CD14-positive monocyte (primary cell): ENCODE data around the gene INSYN2B. TPM values are rescaled to one million over a fixed set of nuclear protein-coding genes. Genes with fewer than 3 reads are reported as not detected.

Experiments
- DNase-seq, 3 donors: peaks; one replicate each; pipeline ENCODE4 v3.0.0-alpha.2; 2011 to 2022
- H2AFZ ChIP-seq: 2 replicates; pipeline ENCODE4 v1.6.0; 2012; ENCODE audit warnings: mild to moderate bottlenecking, low read depth, low read length, inconsistent platforms; ENCODE audit not compliant: insufficient read depth, poor library complexity, severe bottlenecking
- H3K27ac ChIP-seq, 2 donors: 1 replicate in 1 of 2; 2 replicates in 1 of 2; pipeline ENCODE4 v1.5.1; 2012 to 2013; ENCODE audit warnings: low read length in 2 of 2, control low read depth in 1 of 2, inconsistent platforms in 1 of 2, low read depth in 1 of 2, mild to moderate bottlenecking in 1 of 2
- H3K27me3 ChIP-seq, 2 donors: one replicate each; pipeline versions ENCODE4 v1.6.0 to v1.6.1; 2011 to 2013; ENCODE audit warnings: low read length in 2 of 2; ENCODE audit not compliant: control insufficient read depth in 2 of 2, insufficient read depth in 2 of 2
- H3K36me3 ChIP-seq, 2 donors: replicated peaks in 1 of 2; 1 replicate in 1 of 2; 2 replicates in 1 of 2; pipeline versions ENCODE4 v1.5.1 to v1.6.1; 2012 to 2013; ENCODE audit warnings: low read length in 2 of 2, control low read depth in 1 of 2, inconsistent platforms in 1 of 2, mild to moderate bottlenecking in 1 of 2; ENCODE audit not compliant: insufficient read depth in 2 of 2, control insufficient read depth in 1 of 2
- H3K4me1 ChIP-seq, 2 donors: 1 replicate in 1 of 2; 2 replicates in 1 of 2; pipeline versions ENCODE4 v1.5.1 to v1.6.1; 2012 to 2013; ENCODE audit warnings: low read length in 2 of 2, control low read depth in 1 of 2, inconsistent platforms in 1 of 2, mild to moderate bottlenecking in 1 of 2, moderate library complexity in 1 of 2; ENCODE audit not compliant: insufficient read depth in 2 of 2, control insufficient read depth in 1 of 2
- H3K4me2 ChIP-seq: replicated peaks from 2 replicates; pipeline ENCODE3; 2012; ENCODE audit warnings: low read length, moderate library complexity, mild to moderate bottlenecking; ENCODE audit not compliant: poor library complexity, severe bottlenecking; ENCODE audit errors: extremely low read depth
- H3K4me3 ChIP-seq, 3 experiments: fragments of 200-600 bp in 1 of 3; sonication (generic) in 1 of 3; replicated peaks in 1 of 3; 1 replicate in 2 of 3; 2 replicates in 1 of 3; pipeline ENCODE4 v1.5.1; 2011 to 2013; ENCODE audit warnings: low read length in 3 of 3, mild to moderate bottlenecking in 3 of 3, control low read depth in 2 of 3, low read depth in 2 of 3, inconsistent platforms in 1 of 3, moderate library complexity in 1 of 3
- H3K79me2 ChIP-seq: 2 replicates; pipeline ENCODE4 v1.6.0; 2012; ENCODE audit warnings: mild to moderate bottlenecking, control low read depth, inconsistent platforms, low read length, moderate library complexity; ENCODE audit not compliant: insufficient read depth
- H3K9ac ChIP-seq: 2 replicates; pipeline ENCODE4 v1.6.0; 2017; ENCODE audit warnings: low read length, mild to moderate bottlenecking; ENCODE audit not compliant: insufficient read depth, poor library complexity, severe bottlenecking
- H3K9me3 ChIP-seq, 2 donors: replicated peaks in 1 of 2; 1 replicate in 1 of 2; 2 replicates in 1 of 2; pipeline versions ENCODE4 v1.5.1 to v1.6.1; 2012 to 2013; ENCODE audit warnings: low read length in 2 of 2, control low read depth in 1 of 2; ENCODE audit not compliant: control insufficient read depth in 1 of 2, insufficient read depth in 1 of 2
- H4K20me1 ChIP-seq: 2 replicates; pipeline ENCODE4 v1.6.0; 2012; ENCODE audit warnings: mild to moderate bottlenecking, low read length, control low read depth, moderate library complexity; ENCODE audit not compliant: insufficient read depth
- H3K27ac Mint-ChIP-seq, 7 donors: one replicate each; pipeline ENCODE4 v1.8.0; 2020; ENCODE audit warnings: mild to moderate bottlenecking in 7 of 7, mixed read lengths in 7 of 7, moderate library complexity in 6 of 7, inconsistent platforms in 2 of 7
- H3K27me3 Mint-ChIP-seq, 3 donors: one replicate each; pipeline ENCODE4 v1.8.0; 2021 to 2022; ENCODE audit warnings: low read depth in 3 of 3, mild to moderate bottlenecking in 3 of 3, mixed read lengths in 3 of 3, moderate library complexity in 3 of 3, inconsistent platforms in 1 of 3
- H3K36me3 Mint-ChIP-seq, 2 donors: one replicate each; pipeline ENCODE4 v1.8.0; 2020; ENCODE audit warnings: mixed read lengths in 2 of 2, inconsistent platforms in 1 of 2, mild to moderate bottlenecking in 1 of 2
- H3K4me1 Mint-ChIP-seq: one replicate; pipeline ENCODE4 v1.8.0; 2020; ENCODE audit warnings: mild to moderate bottlenecking, mixed read lengths
- H3K4me3 Mint-ChIP-seq, 2 donors: one replicate each; pipeline ENCODE4 v1.8.0; 2020; ENCODE audit warnings: mild to moderate bottlenecking in 2 of 2, mixed read lengths in 2 of 2, moderate library complexity in 1 of 2
- H3K9me3 Mint-ChIP-seq, 7 donors: one replicate each; pipeline ENCODE4 v1.8.0; 2020 to 2022; ENCODE audit warnings: mixed read lengths in 7 of 7, mild to moderate bottlenecking in 6 of 7, moderate library complexity in 6 of 7, inconsistent platforms in 2 of 7
- CTCF ChIP-seq: fragments of 200-600 bp; IDR thresholded peaks from one replicate; pipeline ENCODE4 v1.8.0; 2022; ENCODE audit warnings: antibody characterized with exemption, mild to moderate bottlenecking
- WGBS: methylation state at CpG from one replicate; pipeline ENCODE4 v1.1.5; 2013; ENCODE audit warnings: missing lambda C conversion rate; ENCODE audit not compliant: insufficient coverage; 5-methylcytosine and 5-hydroxymethylcytosine counted together
- intact Hi-C, 2 donors: fragments of 100-400 bp; cut with micrococcal nuclease; formaldehyde crosslinking; loops; one replicate each; pipeline versions ENCODE4 v1.15.0 to v1.15.1; 2023
- polyA plus RNA-seq, 3 donors: library from polyadenylated mRNA; depleted of rRNA in 1 of 3; unstranded in 2 of 3; stranded (reverse) in 1 of 3; fragments of 300-500 nt in 2 of 3; fragments of >200 nt in 1 of 3; fragmentation: Illumina TruSeq in 2 of 3; gene quantifications; 1 replicate in 2 of 3; 2 replicates in 1 of 3; pipeline ENCODE4 v1.2.3, GENCODE V29; 2012 to 2021

The INSYN2B gene
- polyA plus RNA-seq, 3 donors = 0.17 TPM; not detected in 2

GRCh38 chr5:169989365-169989764, 9.1 kb upstream of the INSYN2B start:
- Histone ChIP-seq H3K9ac (no peak overlapping the region), H2AFZ (no peak overlapping the region), H3K79me2 (no peaks in the 10 kb centered on the region), H3K27me3 (no peaks in the 10 kb centered on the region), H3K4me3 (no peak overlapping the region), H3K27ac (no peak overlapping the region), H3K4me1 (no peaks in the 10 kb centered on the region), H3K4me2 (no peak overlapping the region), H3K36me3 (peaks cover 94 to 99% of the 10 kb centered on the region in 2 donors), H4K20me1 (peaks cover 74% of the 10 kb centered on the region), H3K9me3 (no peaks in the 10 kb centered on the region)
- H3K9me3 Mint-ChIP-seq = no peaks in the 10 kb centered on the region
- no peaks in the 10 kb centered on the region for H3K27me3 Mint-ChIP-seq
- 100% methylated on average over 1 of the region's 1 CpG for WGBS
- intact Hi-C loops = no loop called here
- TF ChIP-seq CTCF = no peak
- no peak overlapping the region for H3K4me3 Mint-ChIP-seq
- no peaks in the 10 kb centered on the region for H3K4me1 Mint-ChIP-seq
- H3K27ac Mint-ChIP-seq = peak overlapping the region in 1 of 7 donors; percentile 16
- peaks cover 87 to 95% of the 10 kb centered on the region in 2 donors for H3K36me3 Mint-ChIP-seq
- no peak for DNase-seq

- Histone ChIP-seq H3K9ac (no peak overlapping the region), H4K20me1 (peaks cover 70% of the 10 kb centered on the region), H3K36me3 (peaks cover 94 to 99% of the 10 kb centered on the region in 2 donors), H3K27ac (peak overlapping the region in 1 of 2 donors; percentile 2), H3K4me2 (no peak overlapping the region), H3K9me3 (no peaks in the 10 kb centered on the region), H3K27me3 (no peaks in the 10 kb centered on the region), H3K4me3 (no peak overlapping the region), H3K4me1 (no peaks in the 10 kb centered on the region), H2AFZ (no peak overlapping the region), H3K79me2 (no peaks in the 10 kb centered on the region)
- DNase-seq = no peak
- Mint-ChIP-seq H3K36me3 (peaks cover 87 to 95% of the 10 kb centered on the region in 2 donors), H3K27me3 (no peaks in the 10 kb centered on the region), H3K27ac (no peak overlapping the region), H3K4me1 (no peaks in the 10 kb centered on the region), H3K4me3 (no peak overlapping the region), H3K9me3 (no peaks in the 10 kb centered on the region)
- WGBS = no CpG with 5 or more reads among the region's 1 CpG
- intact Hi-C loops = no loop called here
- TF ChIP-seq CTCF = no peak
Observed at GRCh38 chr5:169988947-169989346, 8.7 kb upstream of the INSYN2B start.
